Astrocyte (in vitro differentiated cells and primary cell): Measurements from ENCODE around the gene POLD4.

Experiments used
- CTCF ChIP-seq: IDR thresholded peaks from 2 replicates; pipeline ENCODE4 v1.5.1; 2011; ENCODE audit warnings: low read depth, mild to moderate bottlenecking, inconsistent platforms, low read length, moderate library complexity; ENCODE audit not compliant: insufficient read depth
- EZH2 ChIP-seq: IDR thresholded peaks from 2 replicates; pipeline ENCODE4 v1.6.1; 2012; ENCODE audit warnings: mild to moderate bottlenecking, low read length, inconsistent platforms; ENCODE audit not compliant: insufficient read depth

- no peak for TF ChIP-seq CTCF
- no peak for TF ChIP-seq EZH2
Observed at GRCh38 chr11:67368621-67369020, 15.3 kb upstream of the POLD4 start.
